GM12878 (cell line): Measurements from ENCODE around the gene RAD51AP1. TPM values are rescaled to one million over a fixed set of nuclear protein-coding genes. Genes with fewer than 3 reads are reported as not detected.

Source experiments
- BCL11A ChIP-seq: IDR thresholded peaks from 2 replicates; pipeline ENCODE4 v1.6.1; 2011; ENCODE audit warnings: low read depth, low read length
- CHD1 ChIP-seq: IDR thresholded peaks from 2 replicates; pipeline ENCODE4 v1.6.1; 2012; ENCODE audit warnings: low read depth, low read length, improper control_type of control experiment
- CHD4 ChIP-seq: fragments of 200-600 bp; sonication (generic); IDR thresholded peaks from 2 replicates; pipeline ENCODE4 v1.6.1; 2016; ENCODE audit warnings: mild to moderate bottlenecking
- GABPA ChIP-seq: IDR thresholded peaks from 2 replicates; pipeline ENCODE4 v1.6.1; 2014; ENCODE audit warnings: antibody characterized with exemption, low read depth, mild to moderate bottlenecking, inconsistent platforms
- HSF1 ChIP-seq: fragments of 150-350 bp; IDR thresholded peaks from 2 replicates; pipeline ENCODE4 v1.6.1; 2014; ENCODE audit warnings: mild to moderate bottlenecking, low read depth, low read length
- IRF3 ChIP-seq: fragments of 450-650 bp; IDR thresholded peaks from 2 replicates; pipeline ENCODE4 v1.6.1; 2014; ENCODE audit warnings: mild to moderate bottlenecking
- JUNB ChIP-seq: IDR thresholded peaks from 2 replicates; pipeline ENCODE4 v1.6.1; 2016; ENCODE audit warnings: antibody characterized with exemption, mild to moderate bottlenecking
- KLF5 ChIP-seq: fragments of 450-650 bp; IDR thresholded peaks from 2 replicates; pipeline ENCODE4 v1.6.1; 2014; ENCODE audit warnings: mild to moderate bottlenecking; ENCODE audit not compliant: partially characterized antibody
- MYC ChIP-seq: IDR thresholded peaks from 2 replicates; pipeline ENCODE4 v1.6.1; 2011; ENCODE audit warnings: mild to moderate bottlenecking, low read length, moderate library complexity, inconsistent platforms; ENCODE audit not compliant: insufficient read depth, insufficient replicate concordance, insufficient read length, severe bottlenecking
- NBN ChIP-seq: fragments of 450-650 bp; IDR thresholded peaks from 2 replicates; pipeline ENCODE4 v1.6.1; 2016
- NFIC ChIP-seq: IDR thresholded peaks from 2 replicates; pipeline ENCODE4 v1.6.1; 2012; ENCODE audit warnings: low read depth, mild to moderate bottlenecking, inconsistent platforms, low read length, moderate library complexity
- NFXL1 ChIP-seq: fragments of 450-650 bp; IDR thresholded peaks from 2 replicates; pipeline ENCODE4 v1.6.1; 2017; ENCODE audit warnings: antibody characterized with exemption, mild to moderate bottlenecking, borderline replicate concordance
- NRF1 ChIP-seq: conservative IDR thresholded peaks from 2 replicates; pipeline ENCODE4 v1.6.1; 2011; ENCODE audit warnings: mild to moderate bottlenecking, low read depth, low read length, improper control_type of control experiment
- PAX8 ChIP-seq: fragments of 450-650 bp; IDR thresholded peaks from 2 replicates; pipeline ENCODE4 v1.6.1; 2017; ENCODE audit warnings: mild to moderate bottlenecking, moderate library complexity
- PKNOX1 ChIP-seq: fragments of 450-650 bp; IDR thresholded peaks from 2 replicates; pipeline ENCODE4 v1.6.1; 2016; ENCODE audit warnings: mild to moderate bottlenecking
- RAD21 ChIP-seq: IDR thresholded peaks from 2 replicates; pipeline ENCODE4 v1.6.1; 2011; ENCODE audit warnings: mild to moderate bottlenecking, low read depth, low read length, moderate library complexity; ENCODE audit not compliant: insufficient read depth
- RCOR1 ChIP-seq: conservative IDR thresholded peaks from 2 replicates; pipeline ENCODE4 v1.6.1; 2012; ENCODE audit warnings: low read depth, low read length, improper control_type of control experiment
- RELA ChIP-seq: fragments of 450-650 bp; IDR thresholded peaks from 2 replicates; pipeline ENCODE4 v1.8.0; 2014; ENCODE audit warnings: borderline replicate concordance; ENCODE audit not compliant: partially characterized antibody
- SMAD5 ChIP-seq: IDR thresholded peaks from 2 replicates; pipeline ENCODE4 v1.6.1; 2016; ENCODE audit warnings: antibody characterized with exemption, low read depth
- SMC3 ChIP-seq: IDR thresholded peaks from 2 replicates; pipeline ENCODE4 v1.6.1; 2011; ENCODE audit warnings: low read length, improper control_type of control experiment, borderline replicate concordance
- STAT3 ChIP-seq: IDR thresholded peaks from 2 replicates; pipeline ENCODE4 v1.6.1; 2011; ENCODE audit warnings: low read depth, low read length, improper control_type of control experiment
- SUZ12 ChIP-seq: fragments of 200-600 bp; sonication (generic); IDR thresholded peaks from one replicate; pipeline ENCODE4 v1.6.1; 2018; ENCODE audit warnings: antibody characterized with exemption, mild to moderate bottlenecking; ENCODE audit not compliant: unreplicated experiment
- USF1 ChIP-seq: IDR thresholded peaks from 2 replicates; pipeline ENCODE4 v1.6.1; 2011; ENCODE audit warnings: borderline replicate concordance, low read depth, mild to moderate bottlenecking, moderate library complexity, mixed read lengths, low read length; ENCODE audit not compliant: insufficient read depth; ENCODE audit errors: extremely low read length
- ZBTB4 ChIP-seq: fragments of 450-650 bp; formaldehyde crosslinking; IDR thresholded peaks from 2 replicates; pipeline ENCODE4 v1.4.0; 2022; ENCODE audit warnings: mild to moderate bottlenecking, moderate library complexity
- ZNF384 ChIP-seq: IDR thresholded peaks from 2 replicates; pipeline ENCODE4 v1.6.1; 2012; ENCODE audit warnings: low read depth, mild to moderate bottlenecking, low read length, improper control_type of control experiment, borderline replicate concordance
- polyA plus RNA-seq, 11 experiments: library from polyadenylated mRNA; depleted of rRNA in 4 of 11; unstranded in 6 of 11; stranded (reverse) in 5 of 11; fragments of >200 nt; fragmentation: Nextera tagmentation in 4 of 11; fragmentation: Illumina TruSeq in 1 of 11; extraction: Ambion mirVana in 4 of 11; extraction: Trizol in 1 of 11; gene quantifications; 1 replicate in 1 of 11; 2 replicates in 10 of 11; pipeline versions ENCODE4 v1.2.1 to v1.2.3, GENCODE V29; 2011 to 2016; ENCODE audit warnings: inconsistent platforms in 2 of 11, missing spikeins in 2 of 11, low read depth in 1 of 11
- total RNA-seq, 4 experiments: library from RNA; depleted of rRNA in 3 of 4; stranded (reverse); fragments of >200 nt in 3 of 4; fragmentation: Illumina TruSeq in 1 of 4; extraction: Trizol in 1 of 4; gene quantifications; 2 replicates each; pipeline versions ENCODE4 v1.2.1 to v1.2.3, GENCODE V29; 2013 to 2021

Gene RAD51AP1
- total and polyA plus RNA-seq, 10 of the 15 experiments (the other 5 are each of a cell fraction or from before 2014, with no cell fraction given) = 22.3 to 86.0 (median 50.9) TPM

GRCh38 chr12:4604684-4605193, 66.0 kb downstream of the RAD51AP1 start (continued):
- TF ChIP-seq ZBTB4 (CRISPR knock-in tag) = no peak
- peak; percentile 68 for TF ChIP-seq MYC
- no peak for TF ChIP-seq NFXL1
- peak; percentile 75 for TF ChIP-seq KLF5
- TF ChIP-seq USF1 = no peak
- TF ChIP-seq IRF3 = 0 out of 2 replicates have a peak, but pooled peaks have one; percentile 29
- TF ChIP-seq RAD21 = peak; percentile 73
- TF ChIP-seq SUZ12 = no peak
- peak; percentile 7; the same call in 1 of the 2 replicates for TF ChIP-seq PKNOX1
- TF ChIP-seq GABPA = no peak
- TF ChIP-seq BCL11A = no peak
- no peak for TF ChIP-seq RCOR1
- no peak for TF ChIP-seq NFIC
- peak; percentile 94 for TF ChIP-seq NBN
- peak; percentile 53; the same call in 1 of the 2 replicates for TF ChIP-seq SMC3
- no peak for TF ChIP-seq CHD4
- TF ChIP-seq CHD1 = no peak
- TF ChIP-seq JUNB = no peak
- TF ChIP-seq RELA = peak; percentile 83
- TF ChIP-seq NRF1 = no peak
- TF ChIP-seq STAT3 = 0 out of 2 replicates have a peak, but pooled peaks have one; percentile 22
- TF ChIP-seq ZNF384 = no peak
- TF ChIP-seq PAX8 = no peak
- TF ChIP-seq SMAD5 = no peak
- TF ChIP-seq HSF1 = no peak
